HG03045 (cell line): ENCODE measurements around the gene GLT8D2.
"Not testable (repeated sequence)": the region's sequence is repeated elsewhere in the genome, so short reads cannot be mapped to it uniquely, and the experiment has no call there.

ENCODE experiments used
- ATAC-seq: cut with Tn5 transposase; IDR thresholded peaks from one replicate; pipeline ENCODE4 v1.9.1; 2021; ENCODE audit warnings: mild to moderate bottlenecking, moderate library complexity; ENCODE audit not compliant: unreplicated experiment

GLT8D2 gene

GRCh38 chr12:104054681-104055346, 4.8 kb upstream of the GLT8D2 start:
- ATAC-seq = no peak

- no peak for ATAC-seq
Observed at GRCh38 chr12:104050436-104050835, 449 bp upstream of the GLT8D2 start.

DNA sequence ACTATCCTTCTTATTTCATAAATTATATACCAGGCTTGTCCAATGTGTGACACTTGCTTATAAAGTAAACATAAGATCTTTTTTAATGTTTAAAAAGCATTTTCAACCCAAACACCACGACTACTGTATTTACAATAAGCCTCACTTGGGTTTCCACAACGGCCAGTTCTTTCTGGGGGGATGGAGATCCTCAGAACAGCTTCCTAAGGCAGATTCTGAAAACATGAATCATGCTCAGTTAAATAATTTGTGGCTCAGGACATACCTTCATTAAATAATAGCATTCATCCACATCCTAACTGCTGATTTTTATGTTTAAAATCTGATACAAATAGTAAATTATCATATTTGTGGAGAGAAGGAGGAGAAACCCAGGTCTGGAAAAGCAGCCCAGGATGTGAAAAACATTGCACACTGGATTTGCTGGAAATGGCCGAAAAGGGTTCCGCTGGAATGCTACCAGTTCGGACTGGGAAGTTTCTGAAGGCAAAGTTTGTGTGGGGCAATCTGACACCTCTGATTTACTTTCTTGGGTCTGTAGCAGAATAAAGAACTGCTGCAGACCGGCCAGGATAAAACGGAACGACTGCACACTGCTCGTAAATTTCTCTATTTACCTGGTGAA, 597 bp downstream of the GLT8D2 start:
- no peak for ATAC-seq

DNA sequence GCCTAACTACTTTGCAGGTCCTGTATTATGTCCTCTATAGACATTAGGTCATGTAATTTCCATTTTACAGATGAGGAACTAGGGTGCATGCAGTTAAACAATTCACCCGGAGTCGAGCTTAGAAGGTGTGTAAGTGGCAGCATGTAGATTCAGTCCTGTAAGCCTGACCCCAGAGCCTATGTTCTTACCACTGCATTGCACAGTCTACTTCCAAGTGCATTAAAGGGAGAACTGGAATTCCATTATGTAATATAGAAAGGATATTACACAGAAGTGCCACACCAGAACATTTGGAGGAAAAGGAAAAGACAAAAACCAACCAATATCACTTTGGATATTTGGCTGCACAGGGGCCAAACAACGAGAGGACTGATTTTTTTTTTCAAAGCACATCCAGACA, 1.2 kb downstream of the GLT8D2 start:
- ATAC-seq = no peak

- no peak for ATAC-seq
Observed at GRCh38 chr12:104048162-104048561, 1.8 kb downstream of the GLT8D2 start.

- no peak for ATAC-seq
Observed at GRCh38 chr12:104046306-104046705, 3.7 kb downstream of the GLT8D2 start.

- ATAC-seq = no peak
Observed at GRCh38 chr12:104044158-104044557, 5.8 kb downstream of the GLT8D2 start.

DNA sequence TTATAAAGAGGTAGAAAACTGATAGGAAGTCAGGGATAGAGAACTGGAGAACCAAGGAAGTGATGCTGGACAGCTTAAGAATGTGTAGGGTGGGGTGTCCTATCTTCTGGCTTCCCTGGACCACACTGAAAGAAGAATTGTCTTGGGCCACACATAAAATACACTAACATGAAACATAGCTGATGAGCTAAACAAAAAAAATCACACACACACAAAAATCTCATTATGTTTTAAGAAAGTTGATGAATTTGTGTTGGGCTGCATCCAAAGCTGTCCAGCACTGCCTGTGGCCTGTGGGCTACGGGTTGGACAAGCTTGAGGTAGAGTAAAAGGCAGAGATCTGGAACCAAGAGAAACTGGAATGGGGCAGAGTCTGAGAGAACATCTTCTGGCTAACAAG, 7.4 kb downstream of the GLT8D2 start:
- ATAC-seq = no peak

- ATAC-seq = not testable (repeated sequence)
Observed at GRCh38 chr12:104039769-104040168, 10.2 kb downstream of the GLT8D2 start.

GRCh38 chr12:104036143-104036542, 13.8 kb downstream of the GLT8D2 start:
- ATAC-seq = not testable (repeated sequence)

DNA sequence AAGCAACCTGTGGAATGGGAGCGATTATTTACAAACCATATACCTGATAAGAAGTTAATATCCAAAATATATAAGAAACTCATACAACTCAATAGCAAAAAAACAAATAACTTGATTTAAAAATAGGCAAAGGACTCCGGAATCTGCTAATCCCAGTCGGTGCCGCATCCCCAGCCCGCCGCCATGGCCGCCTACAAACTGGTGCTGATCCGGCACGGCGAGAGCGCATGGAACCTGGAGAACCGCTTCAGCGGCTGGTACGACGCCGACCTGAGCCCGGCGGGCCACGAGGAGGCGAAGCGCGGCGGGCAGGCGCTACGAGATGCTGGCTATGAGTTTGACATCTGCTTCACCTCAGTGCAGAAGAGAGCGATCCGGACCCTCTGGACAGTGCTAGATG, 19.4 kb downstream of the GLT8D2 start:
- ATAC-seq = not testable (repeated sequence)

DNA sequence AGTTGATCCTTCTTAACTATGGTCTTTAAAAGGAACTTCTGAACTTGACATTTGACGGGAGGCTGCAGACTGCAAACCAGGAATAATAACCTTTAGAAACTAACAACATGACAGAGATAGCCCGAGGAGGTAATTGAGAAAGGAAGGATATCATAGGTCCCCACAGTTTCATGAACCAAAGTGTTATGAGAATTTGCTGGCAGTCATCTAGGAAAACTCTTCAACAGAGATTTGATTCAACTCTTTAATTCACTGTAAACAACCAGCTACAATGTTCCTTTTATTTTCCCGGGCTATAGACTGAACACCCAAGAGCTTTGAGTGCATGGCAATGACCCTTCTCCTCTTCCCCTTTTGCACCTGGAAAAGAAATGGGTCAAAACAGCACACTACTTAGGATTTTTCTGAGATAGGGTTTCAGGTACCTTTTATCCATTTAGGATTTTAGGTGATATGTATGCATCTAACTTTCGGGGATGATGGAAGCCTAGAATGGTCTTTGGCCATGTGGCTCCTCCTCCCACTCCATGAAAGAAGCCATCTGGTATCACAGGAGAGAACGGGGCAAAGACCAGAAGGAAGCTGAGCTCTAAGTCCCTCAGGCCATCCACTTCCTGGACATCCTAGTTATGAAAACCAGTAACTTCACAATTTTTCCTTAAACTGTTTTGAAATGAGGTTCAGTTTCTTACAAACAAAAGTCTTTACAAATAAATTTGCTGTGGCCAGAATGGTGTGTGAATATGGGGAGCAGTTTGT, 23.0 kb downstream of the GLT8D2 start:
- no peak for ATAC-seq

GRCh38 chr12:104025771-104026170, 24.2 kb downstream of the GLT8D2 start:
- no peak for ATAC-seq

- ATAC-seq = no peak
Observed at GRCh38 chr12:104024348-104024747, 25.6 kb downstream of the GLT8D2 start.

GRCh38 chr12:104023710-104024109, 26.3 kb downstream of the GLT8D2 start:
- ATAC-seq = no peak

GRCh38 chr12:104022786-104023185, 27.2 kb downstream of the GLT8D2 start:
- no peak for ATAC-seq

DNA sequence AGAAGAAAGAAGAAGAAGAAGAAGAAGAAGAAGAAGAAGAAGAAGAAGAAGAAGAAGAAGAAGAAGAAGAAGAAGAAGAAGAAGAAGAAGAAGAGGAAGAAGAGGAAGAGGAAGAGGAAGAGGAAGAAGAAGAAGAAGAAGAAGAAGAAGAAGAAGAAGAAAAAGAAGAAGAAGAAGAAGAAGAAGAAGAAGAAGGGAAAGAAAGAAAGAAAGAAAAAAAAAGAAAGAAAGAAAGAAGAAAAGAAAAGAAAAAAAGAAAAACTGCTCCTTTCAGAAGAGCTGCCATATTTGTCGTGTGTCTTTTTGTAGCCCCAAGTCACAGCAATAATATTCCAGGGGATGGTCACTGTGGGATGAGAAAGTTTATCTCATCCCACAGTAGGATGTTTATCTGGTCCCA, 28.1 kb downstream of the GLT8D2 start:
- ATAC-seq = not testable (repeated sequence)

GRCh38 chr12:104012331-104012730, 37.7 kb downstream of the GLT8D2 start:
- ATAC-seq = no peak

DNA sequence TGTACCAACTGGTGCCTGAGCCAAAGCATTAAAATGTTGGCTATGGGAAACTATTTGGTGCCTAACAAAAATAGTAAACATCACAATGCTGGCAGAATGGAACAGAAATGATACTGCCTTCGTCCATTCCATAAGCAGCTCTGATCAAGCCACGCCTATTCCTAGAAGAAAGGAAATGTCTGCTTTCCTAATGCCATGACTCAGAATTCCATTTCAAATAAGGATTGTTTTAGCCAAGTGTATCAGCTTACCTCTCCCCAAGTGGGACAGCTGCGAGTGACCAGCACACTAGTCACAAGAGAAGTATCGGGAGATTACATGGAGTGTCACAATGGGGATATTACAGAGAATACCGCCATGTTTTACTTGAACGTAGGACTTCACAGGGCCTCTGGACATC, 38.7 kb downstream of the GLT8D2 start:
- no peak for ATAC-seq

- no peak for ATAC-seq
Observed at GRCh38 chr12:104010606-104011169, 39.3 kb downstream of the GLT8D2 start.

GRCh38 chr12:104010121-104010520, 39.9 kb downstream of the GLT8D2 start:
- no peak for ATAC-seq

- ATAC-seq = no peak
Observed at GRCh38 chr12:104006929-104007328, 43.1 kb downstream of the GLT8D2 start.
